HL-60 (cell line): ENCODE results near the gene ALDOC.

Source experiments
- DNase-seq, 2 experiments: peaks; one replicate each; pipeline ENCODE4 v3.0.0-alpha.2; 2010 to 2020; ENCODE audit warnings: low read depth in 1 of 2, low spot score in 1 of 2
- H3K27ac ChIP-seq: fragments of 250-450 bp; sonication (Bioruptor Pico); replicated peaks from 2 replicates; pipeline ENCODE4 v1.5.1; 2020; ENCODE audit warnings: mild to moderate bottlenecking, moderate library complexity
- H3K27me3 ChIP-seq: fragments of 250-450 bp; sonication (Bioruptor Pico); 2 replicates; pipeline ENCODE4 v1.5.1; 2021; ENCODE audit warnings: mild to moderate bottlenecking, moderate library complexity; ENCODE audit not compliant: insufficient read depth, poor library complexity, severe bottlenecking
- H3K4me3 ChIP-seq: replicated peaks from 2 replicates; pipeline ENCODE4 v1.5.1; 2011; ENCODE audit warnings: mild to moderate bottlenecking, control low read depth, low read length; ENCODE audit not compliant: insufficient read depth
- CTCF ChIP-seq: IDR thresholded peaks from one replicate; pipeline ENCODE4 v1.5.1; 2011; ENCODE audit warnings: low read length, control low read depth, inconsistent platforms; ENCODE audit not compliant: insufficient read depth
- GABPA ChIP-seq: IDR thresholded peaks from 2 replicates; pipeline ENCODE4 v1.6.1; 2012; ENCODE audit warnings: low read depth
- POLR2AphosphoS5 ChIP-seq: IDR thresholded peaks from 2 replicates; pipeline ENCODE4 v1.6.1; 2012; ENCODE audit warnings: low read depth
- REST ChIP-seq: IDR thresholded peaks from 2 replicates; pipeline ENCODE4 v1.6.1; 2012; ENCODE audit warnings: low read depth; ENCODE audit not compliant: insufficient replicate concordance
- SPI1 ChIP-seq: IDR thresholded peaks from 2 replicates; pipeline ENCODE4 v1.6.1; 2012; ENCODE audit warnings: low read depth, mild to moderate bottlenecking, borderline replicate concordance

The ALDOC gene

GRCh38 chr17:28541439-28541838 lies 35.3 kb downstream of the ALDOC start:
- DNase-seq, result no peak
- no peak overlapping the region for H3K4me3 ChIP-seq
- H3K27ac ChIP-seq, result no peak overlapping the region
- H3K27me3 ChIP-seq, result no peaks in the 10 kb centered on the region
- TF ChIP-seq SPI1, result no peak

- Histone ChIP-seq H3K4me3 (no peak overlapping the region), H3K27me3 (no peaks in the 10 kb centered on the region), H3K27ac (no peak overlapping the region)
- TF ChIP-seq CTCF, result no peak
- no peak for DNase-seq
These were observed 36.5 kb downstream of the ALDOC start for GRCh38 chr17:28540231-28540630.

GRCh38 chr17:28538296-28538895 lies 38.3 kb downstream of the ALDOC start:
- no peak for DNase-seq
- H3K4me3 ChIP-seq, result no peak overlapping the region
- TF ChIP-seq POLR2AphosphoS5, result no peak
- no peak for TF ChIP-seq SPI1
- no peak for TF ChIP-seq REST
- TF ChIP-seq CTCF, result no peak
- no peak for TF ChIP-seq GABPA
- no peak overlapping the region for H3K27ac ChIP-seq
- no peaks in the 10 kb centered on the region for H3K27me3 ChIP-seq

GRCh38 chr17:28537219-28537610 lies 39.5 kb downstream of the ALDOC start:
- TF ChIP-seq CTCF, result no peak
- no peak for TF ChIP-seq REST
- TF ChIP-seq POLR2AphosphoS5, result no peak
- TF ChIP-seq GABPA, result no peak
- TF ChIP-seq SPI1, result no peak
- Histone ChIP-seq H3K27ac (no peak overlapping the region), H3K4me3 (no peak overlapping the region), H3K27me3 (no peaks in the 10 kb centered on the region)
- DNase-seq, result no peak
